Naive B cell (primary cell): Measurements from ENCODE around the gene DAB2IP. TPM values are rescaled to one million over a fixed set of nuclear protein-coding genes. Genes with fewer than 3 reads are reported as not detected.

Source experiments
- ATAC-seq, 2 donors: fragments of 150-1000 bp; cut with Tn5 transposase; 2 replicates each; pipeline ENCODE4 v1.10.0; 2021; ENCODE audit warnings: low read depth in 2 of 2, mild to moderate bottlenecking in 2 of 2, moderate library complexity in 2 of 2
- DNase-seq: peaks from one replicate; pipeline ENCODE4 v3.0.0; 2022
- H3K27ac Mint-ChIP-seq, 6 donors: one replicate each; pipeline ENCODE4 v1.8.0; 2020 to 2022; ENCODE audit warnings: mild to moderate bottlenecking in 6 of 6, mixed read lengths in 6 of 6, moderate library complexity in 5 of 6, inconsistent platforms in 2 of 6
- H3K27me3 Mint-ChIP-seq, 3 donors: one replicate each; pipeline ENCODE4 v1.8.0; 2021 to 2022; ENCODE audit warnings: mixed read lengths in 3 of 3, mild to moderate bottlenecking in 1 of 3
- H3K36me3 Mint-ChIP-seq, 2 donors: one replicate each; pipeline ENCODE4 v1.8.0; 2020 to 2022; ENCODE audit warnings: mixed read lengths in 2 of 2, inconsistent platforms in 1 of 2, mild to moderate bottlenecking in 1 of 2
- H3K4me1 Mint-ChIP-seq, 3 donors: one replicate each; pipeline ENCODE4 v1.8.0; 2020 to 2022; ENCODE audit warnings: mixed read lengths in 3 of 3, inconsistent platforms in 1 of 3, mild to moderate bottlenecking in 1 of 3, moderate library complexity in 1 of 3
- H3K4me3 Mint-ChIP-seq, 8 donors: one replicate each; pipeline ENCODE4 v1.8.0; 2020 to 2022; ENCODE audit warnings: mild to moderate bottlenecking in 8 of 8, mixed read lengths in 8 of 8, moderate library complexity in 8 of 8, inconsistent platforms in 2 of 8
- H3K9me3 Mint-ChIP-seq, 7 donors: one replicate each; pipeline ENCODE4 v1.8.0; 2020 to 2022; ENCODE audit warnings: mixed read lengths in 7 of 7, mild to moderate bottlenecking in 5 of 7, inconsistent platforms in 2 of 7, moderate library complexity in 1 of 7
- polyA plus RNA-seq, 6 donors: library from polyadenylated mRNA; unstranded; fragments of 300-500 nt; fragmentation: Illumina TruSeq; gene quantifications; one replicate each; pipeline ENCODE4 v1.2.3, GENCODE V29; 2021; ENCODE audit warnings: low read depth in 6 of 6

DAB2IP gene
- polyA plus RNA-seq, 6 donors from 2014 or later = not detected

DNA sequence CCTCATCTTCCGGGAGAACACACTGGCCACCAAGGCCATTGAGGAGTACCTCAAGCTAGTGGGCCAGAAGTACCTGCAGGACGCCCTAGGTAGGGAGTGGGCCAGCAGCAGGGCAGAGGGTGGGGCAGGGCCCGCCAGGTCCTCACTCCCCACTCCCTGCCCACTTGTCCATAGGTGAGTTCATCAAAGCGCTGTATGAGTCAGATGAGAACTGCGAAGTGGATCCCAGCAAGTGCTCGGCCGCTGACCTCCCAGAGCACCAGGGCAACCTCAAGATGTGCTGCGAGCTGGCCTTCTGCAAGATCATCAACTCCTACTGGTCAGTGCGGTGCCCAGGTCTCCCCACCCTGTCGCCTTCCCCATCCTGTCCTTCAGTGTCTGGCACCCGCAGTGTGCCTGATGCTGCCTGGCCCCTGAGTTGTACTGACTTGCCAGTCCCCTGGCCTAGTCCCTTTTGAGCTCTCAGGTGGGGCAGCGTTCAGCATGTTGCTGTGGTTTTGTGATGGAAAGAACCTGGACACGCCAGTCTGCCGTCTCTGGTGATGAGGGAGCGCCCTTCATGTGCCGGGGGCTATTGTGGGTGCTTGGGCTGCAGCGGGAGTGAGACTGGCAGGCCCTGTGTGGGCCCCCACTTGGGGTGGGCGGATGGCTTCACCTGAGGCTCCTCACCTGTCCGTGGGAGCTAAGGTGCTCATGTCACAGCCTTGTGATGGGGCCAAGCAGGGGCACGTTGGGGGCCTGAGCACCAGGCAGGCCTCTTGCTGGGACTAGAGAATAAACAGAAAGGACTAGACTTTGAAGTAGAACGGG lies 112.3 kb downstream of the DAB2IP start:
- no peaks in the 10 kb centered on the region for H3K9me3 Mint-ChIP-seq
- peak overlapping the region in 1 of 6 donors; percentile 4 for H3K27ac Mint-ChIP-seq
- H3K4me1 Mint-ChIP-seq = no peaks in the 10 kb centered on the region
- ATAC-seq (no peak), DNase-seq (no peak)
- no peaks in the 10 kb centered on the region for H3K27me3 Mint-ChIP-seq
- H3K36me3 Mint-ChIP-seq = no peaks in the 10 kb centered on the region
- H3K4me3 Mint-ChIP-seq = no peak overlapping the region

DNA sequence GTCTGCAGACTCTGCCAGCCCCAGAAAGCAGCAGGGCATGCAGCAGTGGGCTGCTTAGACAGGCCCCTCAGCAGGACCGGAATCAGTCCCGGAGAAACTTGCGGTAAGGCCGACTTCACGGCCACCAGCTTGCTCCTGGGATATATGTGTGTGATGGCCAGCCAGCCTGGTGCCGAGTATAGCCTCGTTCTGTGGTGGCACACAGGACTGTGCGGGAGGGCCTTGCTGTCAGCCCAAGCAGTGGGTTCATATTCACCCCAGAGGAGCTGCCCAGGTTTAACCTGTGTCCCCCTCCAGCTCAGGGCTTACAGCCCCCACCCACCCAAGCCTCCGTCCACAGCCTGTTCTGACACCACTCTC lies 112.9 kb downstream of the DAB2IP start:
- no peaks in the 10 kb centered on the region for H3K27me3 Mint-ChIP-seq
- no peak overlapping the region for H3K27ac Mint-ChIP-seq
- no peaks in the 10 kb centered on the region for H3K4me1 Mint-ChIP-seq
- DNase-seq (no peak), ATAC-seq (no peak)
- H3K9me3 Mint-ChIP-seq = no peaks in the 10 kb centered on the region
- no peak overlapping the region for H3K4me3 Mint-ChIP-seq
- no peaks in the 10 kb centered on the region for H3K36me3 Mint-ChIP-seq

DNA sequence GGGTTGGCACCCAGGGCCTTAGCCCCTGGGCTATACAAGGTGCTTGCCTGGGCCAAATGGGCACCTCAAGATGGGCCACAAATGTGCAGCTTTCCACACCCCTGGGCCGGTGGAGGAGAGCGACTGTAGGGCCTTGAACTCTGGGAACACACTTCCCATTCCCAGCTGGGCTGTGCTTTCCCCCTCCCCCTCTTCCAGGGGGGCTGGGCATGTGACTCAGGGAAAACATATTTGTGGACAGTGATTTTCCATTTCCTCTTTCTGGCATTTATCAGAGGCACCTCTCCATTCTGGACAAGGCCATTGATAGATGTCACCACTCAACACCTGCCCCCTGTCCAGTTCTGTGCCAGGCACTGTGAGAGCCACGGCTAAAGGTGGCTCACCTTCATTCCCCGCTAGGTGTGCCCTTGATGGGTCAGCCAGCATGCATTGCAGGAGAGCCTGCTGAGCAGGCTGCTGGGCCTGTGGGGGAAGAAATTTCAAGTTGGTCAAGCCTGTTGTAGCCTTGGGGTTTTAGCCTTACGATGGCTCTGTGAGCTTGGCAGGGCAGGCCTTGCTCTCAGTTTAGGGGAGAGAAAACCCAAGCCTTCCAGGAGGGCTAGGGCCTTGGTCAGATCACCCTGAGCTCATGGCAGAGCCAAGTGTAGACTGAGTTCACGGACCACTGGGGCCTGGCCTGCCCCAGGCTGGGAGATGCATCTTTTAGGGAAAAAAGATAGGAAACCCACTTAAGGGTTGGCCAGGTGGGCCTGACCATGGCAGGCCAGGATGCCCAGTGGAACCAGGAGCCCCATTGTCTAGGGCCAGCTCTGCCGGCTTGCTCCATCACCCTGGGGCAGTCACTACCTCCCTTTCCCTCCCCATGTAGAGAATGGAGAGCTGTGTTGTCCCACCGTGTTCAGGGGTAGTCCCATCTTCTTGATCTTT lies 113.9 kb downstream of the DAB2IP start:
- no peak for ATAC-seq
- H3K27ac Mint-ChIP-seq = no peak overlapping the region
- H3K27me3 Mint-ChIP-seq = no peaks in the 10 kb centered on the region
- H3K4me1 Mint-ChIP-seq = no peaks in the 10 kb centered on the region
- no peak overlapping the region for H3K4me3 Mint-ChIP-seq
- no peaks in the 10 kb centered on the region for H3K36me3 Mint-ChIP-seq
- no peaks in the 10 kb centered on the region for H3K9me3 Mint-ChIP-seq
- no peak for DNase-seq

DNA sequence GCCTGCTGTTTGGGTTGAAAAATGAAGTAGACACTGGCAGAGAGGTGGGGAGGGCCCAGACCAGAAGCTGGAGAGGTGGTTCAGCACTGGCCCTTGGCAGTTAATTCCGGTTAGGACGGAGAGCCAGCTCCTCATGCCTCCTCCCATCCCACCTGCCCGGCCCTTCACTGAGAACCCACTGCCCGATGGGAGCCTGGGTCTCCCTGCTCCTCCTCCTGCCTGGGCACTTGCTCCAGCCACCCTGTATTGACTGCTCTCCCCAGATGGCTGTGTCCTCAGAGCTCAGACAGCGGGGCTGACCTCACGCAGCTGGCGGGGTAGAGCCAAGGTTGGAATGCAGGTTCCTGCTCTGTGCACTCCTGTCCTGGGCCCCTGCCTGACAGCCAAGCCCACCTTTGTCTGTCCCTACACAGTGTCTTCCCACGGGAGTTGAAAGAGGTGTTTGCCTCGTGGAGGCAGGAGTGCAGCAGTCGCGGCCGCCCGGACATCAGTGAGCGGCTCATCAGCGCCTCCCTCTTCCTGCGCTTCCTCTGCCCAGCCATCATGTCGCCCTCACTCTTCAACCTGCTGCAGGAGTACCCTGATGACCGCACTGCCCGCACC lies 114.7 kb downstream of the DAB2IP start:
- Mint-ChIP-seq H3K9me3 (no peaks in the 10 kb centered on the region), H3K27me3 (no peaks in the 10 kb centered on the region)
- no peak for DNase-seq

DNA sequence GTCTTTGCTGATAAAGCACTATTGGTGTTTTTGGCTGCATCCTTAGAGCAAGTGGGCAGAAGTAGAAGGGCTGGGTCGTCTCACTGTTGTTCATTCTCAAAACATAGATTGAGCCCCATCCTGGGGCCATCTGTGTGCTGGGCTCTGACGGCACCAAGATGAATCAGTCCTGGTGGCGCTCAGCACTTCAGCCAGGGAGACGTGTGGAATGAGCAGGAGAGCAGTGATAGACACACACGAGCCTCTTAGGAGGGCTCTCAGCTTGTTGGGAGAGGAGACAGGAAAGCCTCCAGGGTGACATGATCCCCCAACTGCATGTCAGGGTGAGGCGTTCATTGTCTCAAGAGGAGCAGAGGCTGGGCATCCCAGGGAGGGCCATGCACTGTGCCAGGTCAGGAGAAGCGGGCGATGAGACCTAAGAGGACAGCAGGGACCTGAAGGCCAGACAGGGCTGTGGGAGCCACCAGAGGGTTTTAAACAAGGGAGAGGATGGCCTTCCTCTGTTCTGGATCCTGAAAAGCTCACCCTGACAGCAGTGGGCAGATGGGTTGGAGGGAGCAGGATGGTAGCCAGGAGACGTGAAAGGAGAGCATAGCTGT lies 115.8 kb downstream of the DAB2IP start:
- no peaks in the 10 kb centered on the region for H3K9me3 Mint-ChIP-seq
- no peaks in the 10 kb centered on the region for H3K4me1 Mint-ChIP-seq
- no peak overlapping the region for H3K4me3 Mint-ChIP-seq
- no peak overlapping the region for H3K27ac Mint-ChIP-seq
- DNase-seq (no peak), ATAC-seq (no peak)
- H3K36me3 Mint-ChIP-seq = no peaks in the 10 kb centered on the region
- H3K27me3 Mint-ChIP-seq = no peaks in the 10 kb centered on the region

More for the DNA sequence above, 114.7 kb downstream of the DAB2IP start:
- Mint-ChIP-seq H3K4me1 (no peaks in the 10 kb centered on the region), H3K27ac (no peak overlapping the region), H3K4me3 (no peak overlapping the region), H3K36me3 (no peaks in the 10 kb centered on the region)
- no peak for ATAC-seq

DNA sequence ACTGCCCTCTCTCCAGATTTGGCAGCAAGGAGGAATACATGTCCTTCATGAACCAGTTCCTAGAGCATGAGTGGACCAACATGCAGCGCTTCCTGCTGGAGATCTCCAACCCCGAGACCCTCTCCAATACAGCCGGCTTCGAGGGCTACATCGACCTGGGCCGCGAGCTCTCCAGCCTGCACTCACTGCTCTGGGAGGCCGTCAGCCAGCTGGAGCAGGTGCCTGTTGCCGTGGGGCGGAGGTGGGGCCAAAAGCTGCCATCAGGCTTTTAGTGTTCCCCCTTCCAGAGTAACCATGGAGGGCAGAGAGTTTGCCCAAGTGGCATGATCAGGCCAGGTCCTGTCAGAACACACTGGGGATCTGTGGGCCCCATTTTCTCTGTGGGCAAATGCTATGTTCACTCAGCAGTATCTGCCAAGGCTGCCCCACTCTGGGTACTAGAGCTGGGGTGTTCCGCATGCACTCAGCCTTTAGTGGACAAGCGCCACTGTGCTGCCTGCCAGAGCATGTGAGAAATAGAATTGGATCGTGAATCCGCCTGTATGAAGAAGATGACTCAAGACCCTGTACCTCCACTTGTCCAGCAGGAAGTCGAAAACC lies 117.1 kb downstream of the DAB2IP start:
- H3K4me1 Mint-ChIP-seq = no peaks in the 10 kb centered on the region
- no peak for DNase-seq
- no peak overlapping the region for H3K27ac Mint-ChIP-seq

GRCh38 chr9:121769939-121770338 lies 118.5 kb downstream of the DAB2IP start:
- no peak overlapping the region for H3K4me3 Mint-ChIP-seq

More for the DNA sequence above, 117.1 kb downstream of the DAB2IP start:
- Mint-ChIP-seq H3K36me3 (no peaks in the 10 kb centered on the region), H3K27me3 (no peaks in the 10 kb centered on the region), H3K4me3 (no peak overlapping the region), H3K9me3 (no peaks in the 10 kb centered on the region)
- ATAC-seq = no peak

GRCh38 chr9:121770415-121771273 lies 119.2 kb downstream of the DAB2IP start:
- H3K27me3 Mint-ChIP-seq = no peaks in the 10 kb centered on the region

More at GRCh38 chr9:121769939-121770338, 118.5 kb downstream of the DAB2IP start:
- no peak for DNase-seq
- no peaks in the 10 kb centered on the region for H3K9me3 Mint-ChIP-seq
- H3K36me3 Mint-ChIP-seq = no peaks in the 10 kb centered on the region
- no peaks in the 10 kb centered on the region for H3K27me3 Mint-ChIP-seq
- no peak for ATAC-seq
- no peak overlapping the region for H3K27ac Mint-ChIP-seq
- no peaks in the 10 kb centered on the region for H3K4me1 Mint-ChIP-seq

DNA sequence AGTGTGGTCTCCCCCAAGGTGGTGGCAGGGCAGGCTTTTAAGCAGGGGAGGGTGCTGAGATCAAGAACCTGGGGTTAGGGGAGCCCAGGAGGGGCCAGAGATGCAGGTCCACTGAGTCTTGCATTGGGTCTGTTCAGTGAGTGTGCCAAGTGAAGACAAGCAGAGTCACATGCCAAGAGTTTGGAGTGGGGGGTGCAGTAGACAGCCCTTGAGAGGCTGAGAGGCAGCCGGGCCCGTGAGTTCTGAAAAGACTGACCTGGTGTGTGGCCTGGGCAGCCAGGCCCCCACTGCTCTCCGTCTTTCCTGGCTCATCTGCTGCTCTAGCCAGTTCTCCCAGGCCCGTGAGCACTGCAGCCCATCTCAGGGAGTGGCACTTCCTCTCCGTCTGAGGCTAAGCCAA lies 120.0 kb downstream of the DAB2IP start:
- Mint-ChIP-seq H3K4me3 (no peak overlapping the region), H3K27me3 (no peaks in the 10 kb centered on the region), H3K4me1 (peaks cover 0 to 5% (median 0%) of the 10 kb centered on the region in 3 donors), H3K27ac (no peak overlapping the region), H3K36me3 (no peaks in the 10 kb centered on the region), H3K9me3 (no peaks in the 10 kb centered on the region)
- DNase-seq (no peak), ATAC-seq (no peak)

More at GRCh38 chr9:121770415-121771273, 119.2 kb downstream of the DAB2IP start:
- Mint-ChIP-seq H3K9me3 (no peaks in the 10 kb centered on the region), H3K27ac (peak overlapping the region in 1 of 6 donors; percentile 30), H3K36me3 (no peaks in the 10 kb centered on the region), H3K4me3 (no peak overlapping the region), H3K4me1 (peaks cover 0 to 3% (median 0%) of the 10 kb centered on the region in 3 donors)
- ATAC-seq = no peak
- no peak for DNase-seq

DNA sequence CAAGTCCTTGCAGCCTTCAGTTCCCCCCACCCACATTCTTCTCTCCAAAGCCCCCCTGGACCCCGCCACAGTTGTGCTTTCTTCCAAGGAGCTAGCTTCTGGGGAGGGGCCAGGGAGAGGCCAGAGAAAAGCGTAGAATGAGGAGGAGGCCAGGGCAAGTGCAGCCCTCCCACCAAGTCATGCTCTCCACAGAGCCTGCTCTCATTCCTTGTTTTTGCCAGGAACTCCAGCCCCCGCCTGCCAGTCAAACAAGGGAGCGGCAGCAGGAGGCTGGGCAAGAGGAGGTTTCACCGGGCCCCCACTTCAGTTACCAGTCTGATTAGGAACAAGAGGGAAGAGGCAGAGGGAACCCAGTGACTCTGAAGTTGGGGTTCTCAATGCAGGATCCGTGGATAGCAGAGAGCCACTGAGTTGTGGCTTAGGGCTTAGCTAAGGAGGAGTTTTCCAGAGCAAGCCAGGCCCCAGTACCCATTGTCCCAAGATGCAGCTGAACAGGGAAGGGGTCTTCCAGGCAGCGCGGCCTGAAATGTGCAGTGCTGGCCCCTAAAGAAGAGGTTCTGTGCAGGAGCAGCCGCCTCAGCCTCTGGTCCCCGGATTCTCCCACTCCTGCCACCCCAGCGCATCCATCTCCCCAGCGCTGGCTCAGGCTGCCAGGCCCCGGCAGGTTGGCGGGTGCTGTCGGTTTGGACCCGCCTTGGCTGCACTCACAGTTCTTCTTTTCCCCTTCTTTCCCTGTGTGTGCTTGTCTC lies 120.6 kb downstream of the DAB2IP start:
- Mint-ChIP-seq H3K36me3 (no peaks in the 10 kb centered on the region), H3K4me1 (peaks cover 0 to 5% (median 0%) of the 10 kb centered on the region in 3 donors), H3K27me3 (no peaks in the 10 kb centered on the region), H3K9me3 (no peaks in the 10 kb centered on the region), H3K4me3 (no peak overlapping the region), H3K27ac (no peak overlapping the region)
- ATAC-seq = no peak
- DNase-seq = no peak

- peaks cover 0 to 3% (median 0%) of the 10 kb centered on the region in 3 donors for H3K27me3 Mint-ChIP-seq
- DNase-seq (no peak), ATAC-seq (no peak)
- H3K9me3 Mint-ChIP-seq = peaks cover 0 to 2% (median 0%) of the 10 kb centered on the region in 7 donors
- no peaks in the 10 kb centered on the region for H3K36me3 Mint-ChIP-seq
- H3K27ac Mint-ChIP-seq = no peak overlapping the region
- H3K4me3 Mint-ChIP-seq = no peak overlapping the region
- H3K4me1 Mint-ChIP-seq = peaks cover 0 to 5% (median 0%) of the 10 kb centered on the region in 3 donors
These were observed 121.3 kb downstream of the DAB2IP start for GRCh38 chr9:121772600-121773285.
